ENCODE results near the gene AGXT. TPM values are rescaled to one million over a fixed set of nuclear protein-coding genes. Genes with fewer than 3 reads are reported as not detected.

The AGXT gene
- total RNA-seq, 1 donor from 2014 or later = not detected

- Mint-ChIP-seq H3K9me3 (ENCODE audit: unreplicated experiment) (no peaks in the 10 kb centered on the region), H3K27ac (ENCODE audit: unreplicated experiment) (no peak overlapping the region), H3K36me3 (ENCODE audit: low read depth, unreplicated experiment) (no peaks in the 10 kb centered on the region), H3K27me3 (ENCODE audit: unreplicated experiment) (peaks cover 5% of the 10 kb centered on the region), H3K4me1 (ENCODE audit: unreplicated experiment) (peaks cover under 1% of the 10 kb centered on the region), H3K4me3 (ENCODE audit: unreplicated experiment) (no peak overlapping the region)
- no peak for DNase-seq (ENCODE audit: low spot score)
- TF ChIP-seq, protein P1, sequence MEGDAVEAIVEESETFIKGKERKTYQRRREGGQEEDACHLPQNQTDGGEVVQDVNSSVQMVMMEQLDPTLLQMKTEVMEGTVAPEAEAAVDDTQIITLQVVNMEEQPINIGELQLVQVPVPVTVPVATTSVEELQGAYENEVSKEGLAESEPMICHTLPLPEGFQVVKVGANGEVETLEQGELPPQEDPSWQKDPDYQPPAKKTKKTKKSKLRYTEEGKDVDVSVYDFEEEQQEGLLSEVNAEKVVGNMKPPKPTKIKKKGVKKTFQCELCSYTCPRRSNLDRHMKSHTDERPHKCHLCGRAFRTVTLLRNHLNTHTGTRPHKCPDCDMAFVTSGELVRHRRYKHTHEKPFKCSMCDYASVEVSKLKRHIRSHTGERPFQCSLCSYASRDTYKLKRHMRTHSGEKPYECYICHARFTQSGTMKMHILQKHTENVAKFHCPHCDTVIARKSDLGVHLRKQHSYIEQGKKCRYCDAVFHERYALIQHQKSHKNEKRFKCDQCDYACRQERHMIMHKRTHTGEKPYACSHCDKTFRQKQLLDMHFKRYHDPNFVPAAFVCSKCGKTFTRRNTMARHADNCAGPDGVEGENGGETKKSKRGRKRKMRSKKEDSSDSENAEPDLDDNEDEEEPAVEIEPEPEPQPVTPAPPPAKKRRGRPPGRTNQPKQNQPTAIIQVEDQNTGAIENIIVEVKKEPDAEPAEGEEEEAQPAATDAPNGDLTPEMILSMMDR (IDR thresholded peaks at IDR 0.05; ENCODE audit: unreplicated experiment) = no peak
Observed at GRCh38 chr2:240918258-240919091, 49.9 kb downstream of the AGXT start.

GRCh38 chr2:240919161-240919781 lies 50.6 kb downstream of the AGXT start:
- Mint-ChIP-seq H3K4me1 (ENCODE audit: unreplicated experiment) (no peaks in the 10 kb centered on the region), H3K4me3 (ENCODE audit: unreplicated experiment) (no peak overlapping the region)

GRCh38 chr2:240919786-240920782 lies 51.5 kb downstream of the AGXT start:
- Mint-ChIP-seq H3K36me3 (ENCODE audit: low read depth, unreplicated experiment) (no peaks in the 10 kb centered on the region), H3K27me3 (ENCODE audit: unreplicated experiment) (peaks cover 3% of the 10 kb centered on the region), H3K4me3 (ENCODE audit: unreplicated experiment) (no peak overlapping the region), H3K9me3 (ENCODE audit: unreplicated experiment) (no peaks in the 10 kb centered on the region), H3K4me1 (ENCODE audit: unreplicated experiment) (no peaks in the 10 kb centered on the region), H3K27ac (ENCODE audit: unreplicated experiment) (no peak overlapping the region)
- DNase-seq (ENCODE audit: low spot score) = peak; percentile 7
- TF ChIP-seq, protein P1 (IDR thresholded peaks at IDR 0.05; ENCODE audit: unreplicated experiment) = no peak

More at GRCh38 chr2:240919161-240919781, 50.6 kb downstream of the AGXT start:
- Mint-ChIP-seq H3K9me3 (ENCODE audit: unreplicated experiment) (no peaks in the 10 kb centered on the region), H3K27ac (ENCODE audit: unreplicated experiment) (no peak overlapping the region), H3K27me3 (ENCODE audit: unreplicated experiment) (peaks cover 5% of the 10 kb centered on the region), H3K36me3 (ENCODE audit: low read depth, unreplicated experiment) (no peaks in the 10 kb centered on the region)
- TF ChIP-seq, protein P1 (IDR thresholded peaks at IDR 0.05; ENCODE audit: unreplicated experiment) = no peak
- DNase-seq (ENCODE audit: low spot score) = no peak

- H3K4me1 Mint-ChIP-seq (ENCODE audit: unreplicated experiment) = no peaks in the 10 kb centered on the region
- no peak overlapping the region for H3K4me3 Mint-ChIP-seq (ENCODE audit: unreplicated experiment)
- no peaks in the 10 kb centered on the region for H3K36me3 Mint-ChIP-seq (ENCODE audit: low read depth, unreplicated experiment)
- TF ChIP-seq, protein P1 (IDR thresholded peaks at IDR 0.05; ENCODE audit: unreplicated experiment) = no peak
- no peaks in the 10 kb centered on the region for H3K9me3 Mint-ChIP-seq (ENCODE audit: unreplicated experiment)
- DNase-seq (ENCODE audit: low spot score) = no peak
- H3K27ac Mint-ChIP-seq (ENCODE audit: unreplicated experiment) = no peak overlapping the region
- H3K27me3 Mint-ChIP-seq (ENCODE audit: unreplicated experiment) = peaks cover 1% of the 10 kb centered on the region
Observed at GRCh38 chr2:240920783-240921231, 52.2 kb downstream of the AGXT start.
